PC-3 (cell line): Measurements from ENCODE around the gene PRR5. TPM values are rescaled to one million over a fixed set of nuclear protein-coding genes. Genes with fewer than 3 reads are reported as not detected.

ENCODE experiments used
- ATAC-seq: fragments of 200-7000 bp; cut with Tn5 transposase; 2 replicates; pipeline ENCODE4 v1.9.1; 2020; ENCODE audit warnings: mild to moderate bottlenecking, moderate library complexity
- BruUV-seq: library from RNA; stranded (reverse); fragments of 400-500 nt; replicated peaks from 2 replicates; lab custom pipeline; 2021; lab: Mats Ljungman, UMichigan
- CTCF ChIA-PET: fragments of 300-600 bp; sonication (Branson Sonifier 250); formaldehyde crosslinking; loops from one replicate; lab custom pipeline; 2022; ENCODE audit warnings: antibody characterized with exemption; lab: Charles Lee
- POLR2A ChIA-PET: fragments of 300-600 bp; sonication (Branson Sonifier 250); formaldehyde crosslinking; loops from one replicate; lab custom pipeline; 2022; ENCODE audit warnings: antibody characterized with exemption; ENCODE audit not compliant: unreplicated experiment; lab: Charles Lee
- DNase-seq: peaks from one replicate; pipeline ENCODE4 v3.0.0-alpha.2; 2015
- H2AFZ ChIP-seq: fragments of 300-600 bp; sonication (generic); 2 replicates; pipeline ENCODE4 v1.6.0; 2016; ENCODE audit warnings: antibody characterized with exemption, low read length
- H3F3A ChIP-seq: fragments of 300-600 bp; sonication (generic); one replicate; pipeline ENCODE4 v1.6.0; 2017; ENCODE audit warnings: antibody characterized with exemption, low read length, control low read depth, mild to moderate bottlenecking; ENCODE audit not compliant: unreplicated experiment
- H3K27ac ChIP-seq: fragments of 300-600 bp; sonication (generic); 2 replicates; pipeline ENCODE4 v1.5.1; 2016; ENCODE audit warnings: mild to moderate bottlenecking, low read length
- H3K27me3 ChIP-seq: fragments of 300-600 bp; sonication (generic); 2 replicates; pipeline ENCODE4 v1.6.1; 2016; ENCODE audit warnings: low read length, mixed read lengths
- H3K36me3 ChIP-seq: fragments of 300-600 bp; sonication (generic); 2 replicates; pipeline ENCODE4 v1.6.1; 2016; ENCODE audit warnings: low read depth, mixed run types, low read length, mixed read lengths
- H3K4me1 ChIP-seq: fragments of 300-600 bp; sonication (generic); 2 replicates; pipeline ENCODE4 v1.5.1; 2016; ENCODE audit warnings: low read length; ENCODE audit not compliant: insufficient read depth
- H3K4me2 ChIP-seq: fragments of 300-600 bp; sonication (generic); 2 replicates; pipeline ENCODE4 v1.6.0; 2016; ENCODE audit warnings: low read length
- H3K4me3 ChIP-seq: fragments of 300-600 bp; sonication (generic); 2 replicates; pipeline ENCODE4 v1.5.1; 2016; ENCODE audit warnings: mild to moderate bottlenecking, low read length, mixed read lengths
- H3K79me2 ChIP-seq: fragments of 300-600 bp; sonication (generic); 2 replicates; pipeline ENCODE4 v1.6.1; 2017; ENCODE audit warnings: low read length, mixed read lengths
- H3K9ac ChIP-seq: fragments of 300-600 bp; sonication (generic); 2 replicates; pipeline ENCODE4 v1.6.0; 2016; ENCODE audit warnings: mild to moderate bottlenecking, low read length
- H3K9me2 ChIP-seq: fragments of 300-600 bp; sonication (generic); replicated peaks from 2 replicates; pipeline ENCODE4 v1.6.1; 2016; ENCODE audit warnings: mixed run types, low read length, mixed read lengths
- H3K9me3 ChIP-seq: fragments of 300-600 bp; sonication (generic); 2 replicates; pipeline ENCODE4 v1.6.1; 2016; ENCODE audit warnings: low read length, mixed read lengths
- H4K20me1 ChIP-seq: fragments of 300-600 bp; sonication (generic); 2 replicates; pipeline ENCODE4 v1.6.1; 2016; ENCODE audit warnings: low read length, mixed read lengths
- CTCF ChIP-seq: fragments of 300-600 bp; sonication (generic); conservative IDR thresholded peaks from 2 replicates; pipeline ENCODE4 v1.5.1; 2017; ENCODE audit warnings: antibody characterized with exemption, low read depth, mild to moderate bottlenecking, low read length
- EZH2 ChIP-seq: fragments of 300-600 bp; sonication (generic); IDR thresholded peaks from one replicate; pipeline ENCODE4 v1.6.1; 2017; ENCODE audit warnings: antibody characterized with exemption, mild to moderate bottlenecking, low read length; ENCODE audit not compliant: unreplicated experiment
- EZH2phosphoT487 ChIP-seq: fragments of 300-600 bp; sonication (generic); IDR thresholded peaks from 2 replicates; pipeline ENCODE4 v1.6.1; 2018; ENCODE audit warnings: mild to moderate bottlenecking, antibody characterized with exemption, low read length, borderline replicate concordance
- intact Hi-C: fragments of 100-400 bp; cut with micrococcal nuclease; formaldehyde crosslinking; loops from 2 replicates; pipeline ENCODE4 v1.9.0; 2023
- total RNA-seq: library from RNA; depleted of rRNA; stranded (reverse); fragments of >200 nt; gene quantifications from 2 replicates; pipeline ENCODE4 v1.2.3, GENCODE V29; 2014

The PRR5 gene
- total RNA-seq, 1 experiment from 2014 or later, result 14.5 TPM

- no peaks in the 10 kb centered on the region for H3F3A ChIP-seq
- no peak overlapping the region for H3K27ac ChIP-seq
- POLR2A ChIA-PET, result no interaction called here
- H3K4me1 ChIP-seq, result no peaks in the 10 kb centered on the region
- no peaks in the 10 kb centered on the region for H3K79me2 ChIP-seq
- TF ChIP-seq CTCF, result no peak
- TF ChIP-seq EZH2phosphoT487, result no peak
- no peak for TF ChIP-seq EZH2
- no peaks in the 10 kb centered on the region for H3K36me3 ChIP-seq
- no peak for DNase-seq
- H3K4me3 ChIP-seq, result no peak overlapping the region
- no peak overlapping the region for H3K9ac ChIP-seq
- intact Hi-C loops, result no loop called here
- H4K20me1 ChIP-seq, result no peaks in the 10 kb centered on the region
- no peak overlapping the region for H3K4me2 ChIP-seq
- ATAC-seq, result no peak
- no peaks in the 10 kb centered on the region for H3K9me2 ChIP-seq
- BruUV-seq, result no TSS peak
- CTCF ChIA-PET, result no interaction called here
- no peaks in the 10 kb centered on the region for H3K27me3 ChIP-seq
- no peaks in the 10 kb centered on the region for H3K9me3 ChIP-seq
- H2AFZ ChIP-seq, result no peak overlapping the region
These were observed 28.7 kb downstream of the PRR5 start for GRCh38 chr22:44730490-44731356.

GRCh38 chr22:44731357-44731970 is 29.5 kb downstream of the PRR5 start:
- no peaks in the 10 kb centered on the region for H3K9me3 ChIP-seq
- no peak overlapping the region for H2AFZ ChIP-seq
- no peak for TF ChIP-seq EZH2
- no peak for TF ChIP-seq EZH2phosphoT487
- no peak for TF ChIP-seq CTCF
- H3K79me2 ChIP-seq, result no peaks in the 10 kb centered on the region
- no peak overlapping the region for H3K27ac ChIP-seq
- intact Hi-C loops, result no loop called here
- H4K20me1 ChIP-seq, result no peaks in the 10 kb centered on the region
- H3K9ac ChIP-seq, result no peak overlapping the region
- no peak overlapping the region for H3K4me2 ChIP-seq
- no peaks in the 10 kb centered on the region for H3F3A ChIP-seq
- H3K36me3 ChIP-seq, result no peaks in the 10 kb centered on the region
- H3K4me3 ChIP-seq, result no peak overlapping the region
- POLR2A ChIA-PET, result no interaction called here
- no TSS peak for BruUV-seq
- ATAC-seq (no peak), DNase-seq (no peak)
- H3K9me2 ChIP-seq, result no peaks in the 10 kb centered on the region
- CTCF ChIA-PET, result interaction anchor here (0.6 kb wide), 1 partner anchor 13 kb away, joined by 3 read pairs; no protein-coding TSS in a partner anchor
- 0 out of 2 replicates have a peak, but pooled peaks cover 2% of the 10 kb centered on the region for H3K27me3 ChIP-seq
- H3K4me1 ChIP-seq, result no peaks in the 10 kb centered on the region
